Ectodermal cell (in vitro differentiated cells): ENCODE results near the gene PARD6G.

Experiments
- H3K27ac ChIP-seq: 2 replicates; pipeline ENCODE4 v1.7.0; 2013; ENCODE audit warnings: mild to moderate bottlenecking, low read depth, low read length; ENCODE audit not compliant: insufficient read depth, poor library complexity, severe bottlenecking
- H3K27me3 ChIP-seq: 2 replicates; pipeline ENCODE4 v1.7.0; 2013; ENCODE audit warnings: mild to moderate bottlenecking, low read length; ENCODE audit not compliant: insufficient read depth, control insufficient read depth, poor library complexity, severe bottlenecking
- H3K36me3 ChIP-seq: one replicate; pipeline ENCODE4 v1.7.0; 2013; ENCODE audit warnings: low read length; ENCODE audit not compliant: control insufficient read depth, insufficient read depth
- H3K4me1 ChIP-seq: one replicate; pipeline ENCODE4 v1.7.0; 2013; ENCODE audit warnings: low read length; ENCODE audit not compliant: control insufficient read depth, insufficient read depth
- H3K4me3 ChIP-seq: 2 replicates; pipeline ENCODE4 v1.7.0; 2013; ENCODE audit warnings: low read depth, low read length, control low read depth; ENCODE audit not compliant: insufficient read depth
- H3K9me3 ChIP-seq: 2 replicates; pipeline ENCODE4 v1.7.0; 2013; ENCODE audit warnings: mild to moderate bottlenecking, low read length, moderate library complexity; ENCODE audit not compliant: control insufficient read depth
- WGBS, 2 experiments: methylation state at CpG; one replicate each; pipeline ENCODE4 v1.1.7; 2013; ENCODE audit warnings: missing lambda C conversion rate in 2 of 2; 5-methylcytosine and 5-hydroxymethylcytosine counted together

PARD6G gene

DNA sequence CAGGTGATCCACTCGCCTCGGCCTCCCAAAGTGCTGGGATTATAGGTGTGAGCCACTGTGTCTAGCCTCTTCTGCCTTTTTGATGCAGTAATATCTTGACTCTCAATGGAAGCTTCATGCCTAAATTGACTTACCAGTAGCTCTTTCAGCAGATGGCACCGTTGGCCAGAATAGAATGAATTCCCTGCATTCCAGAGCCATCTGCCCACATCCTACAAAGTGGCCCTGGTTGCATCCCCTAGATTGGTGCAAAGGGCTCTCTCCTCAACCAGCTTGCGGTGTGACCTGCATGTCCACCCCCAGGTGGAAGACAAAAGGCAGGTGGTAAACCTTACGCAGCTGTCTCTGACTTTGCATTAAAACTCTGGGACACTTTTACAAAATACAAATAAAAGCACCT is 4.4 kb upstream of the PARD6G start:
- Histone ChIP-seq H3K9me3 (no peaks in the 10 kb centered on the region), H3K27ac (no peak overlapping the region), H3K36me3 (no peaks in the 10 kb centered on the region), H3K27me3 (peaks cover 6% of the 10 kb centered on the region), H3K4me3 (no peak overlapping the region), H3K4me1 (no peaks in the 10 kb centered on the region)
- 87% methylated on average over 5 of the region's 5 CpGs for WGBS, 2 experiments

GRCh38 chr18:80250740-80251364 is 3.5 kb upstream of the PARD6G start:
- H3K27me3 ChIP-seq = peaks cover 6% of the 10 kb centered on the region
- no peaks in the 10 kb centered on the region for H3K36me3 ChIP-seq
- H3K4me3 ChIP-seq = no peak overlapping the region
- H3K9me3 ChIP-seq = no peaks in the 10 kb centered on the region
- no peak overlapping the region for H3K27ac ChIP-seq
- 86 to 88% methylated on average over 6 of the region's 6 CpGs for WGBS, 2 experiments
- no peaks in the 10 kb centered on the region for H3K4me1 ChIP-seq

- peaks cover 6% of the 10 kb centered on the region for H3K27me3 ChIP-seq
- no peak overlapping the region for H3K27ac ChIP-seq
- no peaks in the 10 kb centered on the region for H3K9me3 ChIP-seq
- H3K4me3 ChIP-seq = no peak overlapping the region
- 90 to 91% methylated on average over 7 of the region's 7 CpGs for whole genome bisulfite sequencing, 2 experiments
- H3K36me3 ChIP-seq = no peaks in the 10 kb centered on the region
- no peaks in the 10 kb centered on the region for H3K4me1 ChIP-seq
Measured at GRCh38 chr18:80249217-80250093, 2.1 kb upstream of the PARD6G start.

DNA sequence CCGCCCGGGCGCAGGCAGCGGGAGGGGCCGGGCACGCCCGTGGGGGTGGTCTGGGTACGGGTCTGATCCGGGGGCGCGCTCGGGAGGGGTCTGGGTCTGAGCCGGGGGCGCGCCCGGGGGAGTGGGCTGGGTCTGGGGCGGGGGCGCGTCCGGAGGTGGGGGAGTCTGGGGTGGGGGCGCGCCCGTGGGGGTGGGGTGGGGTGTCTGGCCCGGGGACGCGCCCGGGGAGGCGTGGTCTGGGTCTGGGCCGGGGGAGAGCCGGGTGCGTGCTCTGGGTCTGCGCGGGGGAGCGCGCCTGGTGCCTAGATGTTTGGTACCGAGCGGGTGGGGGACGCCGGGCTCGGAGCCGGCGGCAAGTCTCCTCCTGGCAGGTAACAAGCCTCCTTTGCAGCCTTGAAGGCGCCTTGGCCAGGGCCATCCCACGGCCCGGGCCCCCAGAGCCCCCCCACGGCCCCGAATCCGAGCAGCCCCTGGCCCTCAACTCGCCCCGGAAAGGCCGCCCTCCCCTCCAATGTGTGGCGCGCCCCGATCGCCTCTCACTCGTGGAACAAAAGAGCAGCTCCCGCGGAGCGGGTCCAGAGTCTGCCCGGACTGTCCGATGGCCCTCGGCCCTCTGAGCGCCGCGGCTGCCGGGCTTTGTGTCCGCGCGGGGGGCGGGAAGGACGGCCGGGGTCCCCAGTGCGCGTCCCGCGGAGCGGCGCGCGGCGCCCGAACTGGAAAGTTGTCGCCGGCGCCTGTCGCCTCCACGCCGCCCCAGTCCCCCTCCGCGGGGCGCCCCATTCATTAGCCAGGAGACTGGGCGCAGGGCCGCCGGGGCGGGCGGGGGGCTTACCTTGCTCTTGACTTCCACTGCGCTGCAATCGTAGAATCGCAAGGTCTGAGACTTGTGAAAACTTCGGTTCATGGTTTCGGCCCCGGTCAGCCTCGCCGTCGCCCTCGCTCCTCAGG is 595 bp downstream of the PARD6G start:
- WGBS, 2 experiments = 0 to 1% methylated on average over 106 of the region's 106 CpGs
- H3K27ac ChIP-seq = no peak overlapping the region

GRCh38 chr18:80245781-80246444 is 1.4 kb downstream of the PARD6G start:
- peaks cover 6% of the 10 kb centered on the region for H3K27me3 ChIP-seq
- H3K9me3 ChIP-seq = no peaks in the 10 kb centered on the region
- no peak overlapping the region for H3K27ac ChIP-seq
- peak overlapping the region; percentile 84 for H3K4me3 ChIP-seq
- WGBS, 2 experiments = 31% methylated on average over 31 of the region's 31 CpGs
- no peaks in the 10 kb centered on the region for H3K36me3 ChIP-seq
- H3K4me1 ChIP-seq = no peaks in the 10 kb centered on the region

More for the DNA sequence above, 595 bp downstream of the PARD6G start:
- Histone ChIP-seq H3K4me1 (no peaks in the 10 kb centered on the region), H3K27me3 (peaks cover 6% of the 10 kb centered on the region), H3K9me3 (no peaks in the 10 kb centered on the region), H3K4me3 (peak overlapping the region; percentile 84), H3K36me3 (no peaks in the 10 kb centered on the region)

- H3K9me3 ChIP-seq = no peaks in the 10 kb centered on the region
- no peak overlapping the region for H3K27ac ChIP-seq
- WGBS, 2 experiments = 92 to 93% methylated on average over 10 of the region's 10 CpGs
- peaks cover 6% of the 10 kb centered on the region for H3K27me3 ChIP-seq
- no peaks in the 10 kb centered on the region for H3K36me3 ChIP-seq
- H3K4me3 ChIP-seq = no peak overlapping the region
- no peaks in the 10 kb centered on the region for H3K4me1 ChIP-seq
Measured at GRCh38 chr18:80244956-80245730, 2.2 kb downstream of the PARD6G start.

DNA sequence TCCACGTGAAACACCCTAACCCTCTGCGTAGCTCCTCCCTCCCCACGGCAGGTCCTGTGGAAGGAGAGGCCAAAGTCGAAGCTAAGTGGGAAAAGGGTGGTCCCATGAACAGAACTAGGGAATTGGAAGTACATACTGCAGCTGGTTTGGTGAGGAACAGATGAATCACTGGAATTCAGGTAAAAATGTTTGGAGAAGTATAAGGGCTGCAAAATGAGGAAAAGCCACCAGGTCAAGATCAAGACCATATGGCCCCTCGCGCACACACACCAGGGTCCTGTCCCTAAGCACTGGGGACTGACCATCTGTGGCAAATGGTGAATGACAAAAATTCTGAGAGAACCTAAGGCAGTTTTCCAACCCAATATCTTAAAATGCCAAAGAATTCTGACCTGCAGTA is 3.1 kb downstream of the PARD6G start:
- Histone ChIP-seq H3K4me1 (no peaks in the 10 kb centered on the region), H3K27ac (no peak overlapping the region), H3K36me3 (no peaks in the 10 kb centered on the region), H3K9me3 (no peaks in the 10 kb centered on the region), H3K27me3 (peaks cover 6% of the 10 kb centered on the region), H3K4me3 (no peak overlapping the region)
- 81 to 84% methylated on average over 6 of the region's 6 CpGs for WGBS, 2 experiments

- Histone ChIP-seq H3K9me3 (no peaks in the 10 kb centered on the region), H3K27ac (no peak overlapping the region), H3K36me3 (no peaks in the 10 kb centered on the region), H3K4me1 (no peaks in the 10 kb centered on the region), H3K27me3 (peaks cover 4% of the 10 kb centered on the region), H3K4me3 (no peak overlapping the region)
- 96 to 98% methylated on average over 5 of the region's 5 CpGs for WGBS, 2 experiments
Measured at GRCh38 chr18:80243204-80243603, 4.1 kb downstream of the PARD6G start.
